ENCODE results near the gene NDUFV3. TPM values are rescaled to one million over a fixed set of nuclear protein-coding genes. Genes with fewer than 3 reads are reported as not detected.

NDUFV3 gene
- polyA plus RNA-seq, 1 donor from 2014 or later: 22.7 TPM

DNA sequence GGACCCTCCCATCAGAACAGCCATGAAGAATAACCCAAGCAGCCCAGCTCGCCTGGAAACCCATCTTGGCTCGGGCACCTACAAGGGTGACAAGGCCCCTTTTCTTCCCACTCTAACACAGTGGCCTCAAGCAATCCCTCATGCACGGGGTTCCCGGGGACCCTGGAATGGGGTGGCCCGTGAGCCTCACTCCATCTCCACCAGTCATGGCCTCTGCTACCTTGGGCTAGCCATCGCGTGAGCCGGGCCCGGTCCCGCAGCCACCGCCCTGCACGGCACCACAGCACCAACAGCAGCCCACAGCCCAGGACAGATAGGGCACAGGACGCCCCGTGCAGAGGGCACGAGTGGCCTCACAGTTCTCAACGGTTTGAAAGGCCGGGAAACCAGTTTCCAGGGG lies 32.8 kb upstream of the NDUFV3 start:
- Histone ChIP-seq H3K79me2 (replicated peaks; ENCODE audit: insufficient read depth, low read length) (no peaks in the 10 kb centered on the region), H4K20me1 (ENCODE audit: insufficient read depth) (no peaks in the 10 kb centered on the region), H2AFZ (ENCODE audit: low read depth, low read length) (no peak overlapping the region), H3K9ac (ENCODE audit: low read length) (no peak overlapping the region), H3K4me2 (ENCODE audit: low read length) (no peak overlapping the region), H3K9me3 (ENCODE audit: low read length) (no peaks in the 10 kb centered on the region), H3K36me3 (ENCODE audit: insufficient read depth, low read length) (peaks cover 8% of the 10 kb centered on the region), H3K27me3 (ENCODE audit: insufficient read depth, low read depth, low read length) (no peaks in the 10 kb centered on the region), H3F3A (ENCODE audit: insufficient read depth, low read length, poor library complexity, severe bottlenecking) (no peaks in the 10 kb centered on the region), H3K4me3 (ENCODE audit: low read length) (no peak overlapping the region), H3K9me2 (ENCODE audit: insufficient read depth, low read length) (no peaks in the 10 kb centered on the region), H3K27ac (ENCODE audit: low read length) (no peak overlapping the region)
- no peak for TF ChIP-seq REST (IDR thresholded peaks at IDR 0.05; ENCODE audit: borderline replicate concordance)
- TF ChIP-seq CTCF (IDR thresholded peaks at IDR 0.05; ENCODE audit: poor library complexity, severe bottlenecking): no peak
- no peak for TF ChIP-seq EZH2 (IDR thresholded peaks at IDR 0.05; ENCODE audit: borderline replicate concordance, insufficient read depth, low read length, poor library complexity, severe bottlenecking)
- TF ChIP-seq MXI1 (conservative IDR thresholded peaks at IDR 0.05; ENCODE audit: poor library complexity, severe bottlenecking): no peak
- no peak for TF ChIP-seq RAD21 (conservative IDR thresholded peaks at IDR 0.05)
- no peak for TF ChIP-seq EP300 (conservative IDR thresholded peaks at IDR 0.05; ENCODE audit: poor library complexity, severe bottlenecking)
- no peak for TF ChIP-seq SMC3 (conservative IDR thresholded peaks at IDR 0.05; ENCODE audit: poor library complexity)
- TF ChIP-seq POLR2AphosphoS5 (IDR thresholded peaks at IDR 0.05): no peak
- TF ChIP-seq TAF1 (IDR thresholded peaks at IDR 0.05; ENCODE audit: low read depth): no peak

- H4K20me1 ChIP-seq (ENCODE audit: insufficient read depth): no peaks in the 10 kb centered on the region
- H3K9ac ChIP-seq (ENCODE audit: low read length): no peak overlapping the region
- no peaks in the 10 kb centered on the region for H3K9me3 ChIP-seq (ENCODE audit: low read length)
- H3K79me2 ChIP-seq (replicated peaks; ENCODE audit: insufficient read depth, low read length): no peaks in the 10 kb centered on the region
- H3K4me3 ChIP-seq (ENCODE audit: low read length): no peak overlapping the region
- no peaks in the 10 kb centered on the region for H3K36me3 ChIP-seq (ENCODE audit: insufficient read depth, low read length)
- H3F3A ChIP-seq (ENCODE audit: insufficient read depth, low read length, poor library complexity, severe bottlenecking): no peaks in the 10 kb centered on the region
- no peak overlapping the region for H2AFZ ChIP-seq (ENCODE audit: low read depth, low read length)
- H3K4me2 ChIP-seq (ENCODE audit: low read length): no peak overlapping the region
- no peak for TF ChIP-seq REST (IDR thresholded peaks at IDR 0.05; ENCODE audit: borderline replicate concordance)
- TF ChIP-seq SMC3 (conservative IDR thresholded peaks at IDR 0.05; ENCODE audit: poor library complexity): no peak
- no peak for TF ChIP-seq MXI1 (conservative IDR thresholded peaks at IDR 0.05; ENCODE audit: poor library complexity, severe bottlenecking)
- no peak for TF ChIP-seq EZH2 (IDR thresholded peaks at IDR 0.05; ENCODE audit: borderline replicate concordance, insufficient read depth, low read length, poor library complexity, severe bottlenecking)
- no peak for TF ChIP-seq CTCF (IDR thresholded peaks at IDR 0.05; ENCODE audit: poor library complexity, severe bottlenecking)
- TF ChIP-seq POLR2AphosphoS5 (IDR thresholded peaks at IDR 0.05): no peak
- TF ChIP-seq TAF1 (IDR thresholded peaks at IDR 0.05; ENCODE audit: low read depth): no peak
- no peak for TF ChIP-seq EP300 (conservative IDR thresholded peaks at IDR 0.05; ENCODE audit: poor library complexity, severe bottlenecking)
- TF ChIP-seq RAD21 (conservative IDR thresholded peaks at IDR 0.05): no peak
- H3K9me2 ChIP-seq (ENCODE audit: insufficient read depth, low read length): no peaks in the 10 kb centered on the region
- no peak overlapping the region for H3K27ac ChIP-seq (ENCODE audit: low read length)
- no peaks in the 10 kb centered on the region for H3K27me3 ChIP-seq (ENCODE audit: insufficient read depth, low read depth, low read length)
Measured at GRCh38 chr21:42861311-42861847, 31.7 kb upstream of the NDUFV3 start.

Data from neural cell (in vitro differentiated cells).